GM19351 (cell line): Measurements from ENCODE around the gene CNTN1.
"Not testable (repeated sequence)": the region's sequence is repeated elsewhere in the genome, so short reads cannot be mapped to it uniquely, and the experiment has no call there.

Source experiments
- ATAC-seq: cut with Tn5 transposase; IDR thresholded peaks from one replicate; pipeline ENCODE4 v1.9.1; 2021; ENCODE audit warnings: mild to moderate bottlenecking, moderate library complexity; ENCODE audit not compliant: unreplicated experiment

Gene CNTN1

GRCh38 chr12:41018010-41018409 is 325.8 kb downstream of the CNTN1 start:
- no peak for ATAC-seq

- ATAC-seq: no peak
Observed at GRCh38 chr12:41019461-41019860, 327.2 kb downstream of the CNTN1 start.

GRCh38 chr12:41023836-41024235 is 331.6 kb downstream of the CNTN1 start:
- ATAC-seq: no peak

- ATAC-seq: no peak
Observed at GRCh38 chr12:41026151-41026550, 333.9 kb downstream of the CNTN1 start.

GRCh38 chr12:41032386-41032785 is 340.1 kb downstream of the CNTN1 start:
- ATAC-seq: no peak

- ATAC-seq: no peak
Observed at GRCh38 chr12:41034686-41035085, 342.4 kb downstream of the CNTN1 start.

GRCh38 chr12:41039461-41039860 is 347.2 kb downstream of the CNTN1 start:
- no peak for ATAC-seq

GRCh38 chr12:41045509-41045908 is 353.3 kb downstream of the CNTN1 start:
- ATAC-seq: no peak

GRCh38 chr12:41049033-41049432 is 356.8 kb downstream of the CNTN1 start:
- no peak for ATAC-seq

GRCh38 chr12:41051954-41052353 is 359.7 kb downstream of the CNTN1 start:
- ATAC-seq: no peak

GRCh38 chr12:41052441-41052840 is 360.2 kb downstream of the CNTN1 start:
- ATAC-seq: no peak

- no peak for ATAC-seq
Observed at GRCh38 chr12:41053046-41053445, 360.8 kb downstream of the CNTN1 start.

- ATAC-seq: no peak
Observed at GRCh38 chr12:41055875-41056577, 363.8 kb downstream of the CNTN1 start.

- ATAC-seq: no peak
Observed at GRCh38 chr12:41058266-41058665, 366.0 kb downstream of the CNTN1 start.

GRCh38 chr12:41061192-41061591 is 369.0 kb downstream of the CNTN1 start:
- ATAC-seq: no peak

GRCh38 chr12:41064411-41064810 is 372.2 kb downstream of the CNTN1 start:
- no peak for ATAC-seq

- ATAC-seq: no peak
Observed at GRCh38 chr12:41067941-41068645, 375.9 kb downstream of the CNTN1 start.

- peak; percentile 82 for ATAC-seq
Observed at GRCh38 chr12:41073633-41074472, 381.6 kb downstream of the CNTN1 start.

- ATAC-seq: no peak
Observed at GRCh38 chr12:41074473-41074769, 382.2 kb downstream of the CNTN1 start.

- ATAC-seq: no peak
Observed at GRCh38 chr12:41076114-41076513, 383.9 kb downstream of the CNTN1 start.

- not testable (repeated sequence) for ATAC-seq
Observed at GRCh38 chr12:41081241-41081640, 389.0 kb downstream of the CNTN1 start.

GRCh38 chr12:41089438-41089837 is 397.2 kb downstream of the CNTN1 start:
- ATAC-seq: no peak
